GM19463 (cell line): ENCODE results near the gene SV2A.
"Not testable (repeated sequence)": the region's sequence is repeated elsewhere in the genome, so short reads cannot be mapped to it uniquely, and the experiment has no call there.

Experiments
- ATAC-seq: cut with Tn5 transposase; IDR thresholded peaks from one replicate; pipeline ENCODE4 v1.9.1; 2021; ENCODE audit warnings: mild to moderate bottlenecking, moderate library complexity; ENCODE audit not compliant: unreplicated experiment

Gene SV2A

GRCh38 chr1:149917571-149918144 is at the start of gene SV2A:
Gene SV2A (minus strand): TSS chr1:149917844. CDS start chr1:149913840, 4,004 bp downstream.
- no peak for ATAC-seq

- ATAC-seq = no peak
These were observed 49.4 kb upstream of the SV2A start for GRCh38 chr1:149967041-149967440.

GRCh38 chr1:149966405-149966804 is 48.8 kb upstream of the SV2A start:
- ATAC-seq = no peak

GRCh38 chr1:149965440-149965839 is 47.8 kb upstream of the SV2A start:
- ATAC-seq = no peak

- no peak for ATAC-seq
These were observed 45.7 kb upstream of the SV2A start for GRCh38 chr1:149963358-149963757.

- ATAC-seq = no peak
These were observed 45.1 kb upstream of the SV2A start for GRCh38 chr1:149962736-149963135.

- no peak for ATAC-seq
These were observed 44.5 kb upstream of the SV2A start for GRCh38 chr1:149962039-149962647.

GRCh38 chr1:149957548-149957947 is 39.9 kb upstream of the SV2A start:
- not testable (repeated sequence) for ATAC-seq

GRCh38 chr1:149949911-149950310 is 32.3 kb upstream of the SV2A start:
- no peak for ATAC-seq

GRCh38 chr1:149945206-149945605 is 27.6 kb upstream of the SV2A start:
- no peak for ATAC-seq

- ATAC-seq = no peak
These were observed 25.2 kb upstream of the SV2A start for GRCh38 chr1:149942885-149943284.

GRCh38 chr1:149942207-149942606 is 24.6 kb upstream of the SV2A start:
- ATAC-seq = no peak

GRCh38 chr1:149940427-149940826 is 22.8 kb upstream of the SV2A start:
- ATAC-seq = no peak

GRCh38 chr1:149938668-149939003 is 21.0 kb upstream of the SV2A start:
- not testable (repeated sequence) for ATAC-seq

- no peak for ATAC-seq
These were observed 20.1 kb upstream of the SV2A start for GRCh38 chr1:149937759-149938158.

- ATAC-seq = no peak
These were observed 19.5 kb upstream of the SV2A start for GRCh38 chr1:149936992-149937705.

GRCh38 chr1:149936170-149936991 is 18.7 kb upstream of the SV2A start, which contains the start of gene MTMR11:
Gene MTMR11 (minus strand): TSS chr1:149936879. CDS start chr1:149936647, 232 bp downstream.
- no peak for ATAC-seq

- ATAC-seq = no peak
These were observed 16.7 kb upstream of the SV2A start for GRCh38 chr1:149934356-149934755.

GRCh38 chr1:149933208-149933607 is 15.6 kb upstream of the SV2A start:
- ATAC-seq = no peak

- ATAC-seq = no peak
These were observed 14.8 kb upstream of the SV2A start for GRCh38 chr1:149932474-149932873.

- no peak for ATAC-seq
These were observed 13.7 kb upstream of the SV2A start for GRCh38 chr1:149931212-149931790.
